Activated naive CD8-positive, alpha-beta T cell treated with anti-CD3 and anti-CD28 coated beads, Interleukin-2, amount 50 U/mL, for 24 hours (primary cell): Measurements from ENCODE around the gene RPS19.
A peak's percentile ranks its signal among the peaks of the same experiment; 100 is the strongest.

ENCODE experiments used
- ATAC-seq: fragments of 150-1000 bp; cut with Tn5 transposase; one replicate; pipeline ENCODE4 v1.10.0; 2021
- DNase-seq: peaks from one replicate; pipeline ENCODE4 v3.0.0; 2021
- H3K27ac Mint-ChIP-seq: one replicate; pipeline ENCODE4 v1.8.0; 2021; ENCODE audit warnings: mild to moderate bottlenecking, mixed read lengths
- H3K27me3 Mint-ChIP-seq: one replicate; pipeline ENCODE4 v1.8.0; 2021; ENCODE audit warnings: mixed read lengths
- H3K36me3 Mint-ChIP-seq: one replicate; pipeline ENCODE4 v1.8.0; 2021; ENCODE audit warnings: low read depth, mixed read lengths
- H3K4me1 Mint-ChIP-seq: one replicate; pipeline ENCODE4 v1.8.0; 2021; ENCODE audit warnings: mixed read lengths
- H3K4me3 Mint-ChIP-seq: one replicate; pipeline ENCODE4 v1.8.0; 2021; ENCODE audit warnings: mild to moderate bottlenecking, moderate library complexity, mixed read lengths
- H3K9me3 Mint-ChIP-seq: one replicate; pipeline ENCODE4 v1.8.0; 2021; ENCODE audit warnings: mixed read lengths

The RPS19 gene

GRCh38 chr19:41894350-41894749 is 34.3 kb downstream of the RPS19 start:
- no peak for ATAC-seq
- H3K27me3 Mint-ChIP-seq, result no peaks in the 10 kb centered on the region
- H3K27ac Mint-ChIP-seq, result peak overlapping the region; percentile 54

GRCh38 chr19:41895745-41896580 is 35.9 kb downstream of the RPS19 start:
- H3K27me3 Mint-ChIP-seq, result no peaks in the 10 kb centered on the region
- ATAC-seq (peak; percentile 65), DNase-seq (no peak)
- H3K4me1 Mint-ChIP-seq, result peaks cover 59% of the 10 kb centered on the region
- peak overlapping the region; percentile 85 for H3K27ac Mint-ChIP-seq
- peaks cover 45% of the 10 kb centered on the region for H3K36me3 Mint-ChIP-seq
- peak overlapping the region; percentile 29 for H3K4me3 Mint-ChIP-seq
- H3K9me3 Mint-ChIP-seq, result no peaks in the 10 kb centered on the region

More at GRCh38 chr19:41894350-41894749, 34.3 kb downstream of the RPS19 start:
- Mint-ChIP-seq H3K36me3 (peaks cover 39% of the 10 kb centered on the region), H3K9me3 (no peaks in the 10 kb centered on the region), H3K4me3 (no peak overlapping the region), H3K4me1 (peaks cover 64% of the 10 kb centered on the region)
- DNase-seq, result no peak

- no peak overlapping the region for H3K4me3 Mint-ChIP-seq
- peak overlapping the region; percentile 85 for H3K27ac Mint-ChIP-seq
- H3K4me1 Mint-ChIP-seq, result peaks cover 53% of the 10 kb centered on the region
- H3K9me3 Mint-ChIP-seq, result no peaks in the 10 kb centered on the region
- ATAC-seq (no peak), DNase-seq (no peak)
- H3K36me3 Mint-ChIP-seq, result peaks cover 44% of the 10 kb centered on the region
- no peaks in the 10 kb centered on the region for H3K27me3 Mint-ChIP-seq
Observed at GRCh38 chr19:41896581-41896942, 36.5 kb downstream of the RPS19 start.

GRCh38 chr19:41897181-41897580 is 37.1 kb downstream of the RPS19 start:
- H3K9me3 Mint-ChIP-seq, result no peaks in the 10 kb centered on the region
- peak overlapping the region; percentile 71 for H3K27ac Mint-ChIP-seq
- ATAC-seq, result no peak
- H3K36me3 Mint-ChIP-seq, result peaks cover 49% of the 10 kb centered on the region
- H3K27me3 Mint-ChIP-seq, result no peaks in the 10 kb centered on the region
- no peak for DNase-seq
- no peak overlapping the region for H3K4me3 Mint-ChIP-seq
- peaks cover 52% of the 10 kb centered on the region for H3K4me1 Mint-ChIP-seq

GRCh38 chr19:41897820-41898219 is 37.8 kb downstream of the RPS19 start:
- H3K36me3 Mint-ChIP-seq, result peaks cover 53% of the 10 kb centered on the region
- H3K4me1 Mint-ChIP-seq, result peaks cover 50% of the 10 kb centered on the region
- H3K27me3 Mint-ChIP-seq, result no peaks in the 10 kb centered on the region
- no peak for DNase-seq
- H3K4me3 Mint-ChIP-seq, result no peak overlapping the region
- H3K27ac Mint-ChIP-seq, result peak overlapping the region; percentile 71
- no peaks in the 10 kb centered on the region for H3K9me3 Mint-ChIP-seq
- no peak for ATAC-seq

- Mint-ChIP-seq H3K27ac (peak overlapping the region; percentile 18), H3K36me3 (peaks cover 54% of the 10 kb centered on the region), H3K27me3 (no peaks in the 10 kb centered on the region), H3K4me1 (peaks cover 47% of the 10 kb centered on the region), H3K9me3 (no peaks in the 10 kb centered on the region), H3K4me3 (no peak overlapping the region)
- DNase-seq, result no peak
- ATAC-seq, result no peak
Observed at GRCh38 chr19:41898235-41898634, 38.2 kb downstream of the RPS19 start.

GRCh38 chr19:41901707-41902360 is 41.8 kb downstream of the RPS19 start:
- Mint-ChIP-seq H3K36me3 (peaks cover 61% of the 10 kb centered on the region), H3K27ac (no peak overlapping the region)

GRCh38 chr19:41902594-41902993 is 42.5 kb downstream of the RPS19 start:
- H3K27me3 Mint-ChIP-seq, result no peaks in the 10 kb centered on the region
- H3K9me3 Mint-ChIP-seq, result no peaks in the 10 kb centered on the region
- H3K4me3 Mint-ChIP-seq, result no peak overlapping the region
- no peak for DNase-seq
- H3K27ac Mint-ChIP-seq, result no peak overlapping the region
- H3K4me1 Mint-ChIP-seq, result peaks cover 34% of the 10 kb centered on the region
- peaks cover 62% of the 10 kb centered on the region for H3K36me3 Mint-ChIP-seq
- ATAC-seq, result no peak

More at GRCh38 chr19:41901707-41902360, 41.8 kb downstream of the RPS19 start:
- H3K9me3 Mint-ChIP-seq, result no peaks in the 10 kb centered on the region
- no peak overlapping the region for H3K4me3 Mint-ChIP-seq
- no peak for DNase-seq
- no peak for ATAC-seq
- H3K27me3 Mint-ChIP-seq, result no peaks in the 10 kb centered on the region
- peaks cover 34% of the 10 kb centered on the region for H3K4me1 Mint-ChIP-seq

- Mint-ChIP-seq H3K4me1 (peaks cover 30% of the 10 kb centered on the region), H3K36me3 (peaks cover 61% of the 10 kb centered on the region), H3K27me3 (no peaks in the 10 kb centered on the region), H3K27ac (no peak overlapping the region), H3K4me3 (no peak overlapping the region), H3K9me3 (no peaks in the 10 kb centered on the region)
- ATAC-seq, result no peak
- DNase-seq, result no peak
Observed at GRCh38 chr19:41903193-41903953, 43.3 kb downstream of the RPS19 start.

- ATAC-seq, result no peak
- Mint-ChIP-seq H3K4me3 (no peak overlapping the region), H3K9me3 (no peaks in the 10 kb centered on the region), H3K27me3 (no peaks in the 10 kb centered on the region), H3K4me1 (peaks cover 23% of the 10 kb centered on the region), H3K36me3 (peaks cover 53% of the 10 kb centered on the region), H3K27ac (no peak overlapping the region)
- no peak for DNase-seq
Observed at GRCh38 chr19:41904118-41904870, 44.2 kb downstream of the RPS19 start.

- Mint-ChIP-seq H3K9me3 (no peaks in the 10 kb centered on the region), H3K36me3 (peaks cover 44% of the 10 kb centered on the region), H3K4me1 (peaks cover 18% of the 10 kb centered on the region)
Observed at GRCh38 chr19:41905273-41906002, 45.4 kb downstream of the RPS19 start.

GRCh38 chr19:41906271-41906670 is 46.2 kb downstream of the RPS19 start:
- Mint-ChIP-seq H3K36me3 (peaks cover 39% of the 10 kb centered on the region), H3K27ac (peak overlapping the region; percentile 32), H3K4me1 (peaks cover 18% of the 10 kb centered on the region), H3K27me3 (no peaks in the 10 kb centered on the region), H3K9me3 (no peaks in the 10 kb centered on the region), H3K4me3 (no peak overlapping the region)
- DNase-seq, result no peak
- ATAC-seq, result no peak

More at GRCh38 chr19:41905273-41906002, 45.4 kb downstream of the RPS19 start:
- DNase-seq, result no peak
- H3K4me3 Mint-ChIP-seq, result no peak overlapping the region
- ATAC-seq, result no peak
- no peak overlapping the region for H3K27ac Mint-ChIP-seq
- H3K27me3 Mint-ChIP-seq, result no peaks in the 10 kb centered on the region

GRCh38 chr19:41906916-41907680 is 47.0 kb downstream of the RPS19 start:
- DNase-seq (no peak), ATAC-seq (no peak)
- Mint-ChIP-seq H3K27ac (peak overlapping the region; percentile 57), H3K9me3 (no peaks in the 10 kb centered on the region), H3K4me1 (peaks cover 19% of the 10 kb centered on the region), H3K36me3 (peaks cover 33% of the 10 kb centered on the region), H3K4me3 (no peak overlapping the region), H3K27me3 (peaks cover 6% of the 10 kb centered on the region)
